Measurements from ENCODE around the gene ASTN2. TPM values are rescaled to one million over a fixed set of nuclear protein-coding genes. Genes with fewer than 3 reads are reported as not detected.

The ASTN2 gene
- polyA plus RNA-seq, 1 donor from 2014 or later: 6.8 TPM

GRCh38 chr9:117425566-117425965 is 10.7 kb upstream of the ASTN2 start:
- TF ChIP-seq EZH2 (IDR thresholded peaks at IDR 0.05; ENCODE audit: borderline replicate concordance, insufficient read depth, low read length, poor library complexity, severe bottlenecking) (no peak), EP300 (conservative IDR thresholded peaks at IDR 0.05; ENCODE audit: poor library complexity, severe bottlenecking) (no peak), MXI1 (conservative IDR thresholded peaks at IDR 0.05; ENCODE audit: poor library complexity, severe bottlenecking) (no peak), TAF1 (IDR thresholded peaks at IDR 0.05; ENCODE audit: low read depth) (no peak), SMC3 (conservative IDR thresholded peaks at IDR 0.05; ENCODE audit: poor library complexity) (no peak), CTCF (IDR thresholded peaks at IDR 0.05; ENCODE audit: poor library complexity, severe bottlenecking) (no peak), REST (IDR thresholded peaks at IDR 0.05; ENCODE audit: borderline replicate concordance) (no peak), POLR2AphosphoS5 (IDR thresholded peaks at IDR 0.05) (no peak), RAD21 (conservative IDR thresholded peaks at IDR 0.05) (no peak)
- Histone ChIP-seq H3F3A (ENCODE audit: insufficient read depth, low read length, poor library complexity, severe bottlenecking) (no peaks in the 10 kb centered on the region), H2AFZ (ENCODE audit: low read depth, low read length) (no peak overlapping the region), H3K27ac (ENCODE audit: low read length) (no peak overlapping the region), H3K27me3 (ENCODE audit: insufficient read depth, low read depth, low read length) (no peaks in the 10 kb centered on the region), H3K4me3 (ENCODE audit: low read length) (no peak overlapping the region), H4K20me1 (ENCODE audit: insufficient read depth) (no peaks in the 10 kb centered on the region), H3K9me2 (ENCODE audit: insufficient read depth, low read length) (no peaks in the 10 kb centered on the region), H3K4me2 (ENCODE audit: low read length) (no peak overlapping the region), H3K9ac (ENCODE audit: low read length) (no peak overlapping the region), H3K36me3 (ENCODE audit: insufficient read depth, low read length) (no peaks in the 10 kb centered on the region), H3K79me2 (replicated peaks; ENCODE audit: insufficient read depth, low read length) (no peaks in the 10 kb centered on the region), H3K9me3 (ENCODE audit: low read length) (no peaks in the 10 kb centered on the region)

- Histone ChIP-seq H3K4me3 (ENCODE audit: low read length) (no peak overlapping the region), H3K36me3 (ENCODE audit: insufficient read depth, low read length) (no peaks in the 10 kb centered on the region), H3K9me3 (ENCODE audit: low read length) (no peaks in the 10 kb centered on the region), H3K9ac (ENCODE audit: low read length) (no peak overlapping the region), H3K9me2 (ENCODE audit: insufficient read depth, low read length) (no peaks in the 10 kb centered on the region), H2AFZ (ENCODE audit: low read depth, low read length) (no peak overlapping the region), H3F3A (ENCODE audit: insufficient read depth, low read length, poor library complexity, severe bottlenecking) (no peaks in the 10 kb centered on the region), H3K27ac (ENCODE audit: low read length) (no peak overlapping the region), H4K20me1 (ENCODE audit: insufficient read depth) (no peaks in the 10 kb centered on the region), H3K4me2 (ENCODE audit: low read length) (no peak overlapping the region), H3K27me3 (ENCODE audit: insufficient read depth, low read depth, low read length) (no peaks in the 10 kb centered on the region), H3K79me2 (replicated peaks; ENCODE audit: insufficient read depth, low read length) (no peaks in the 10 kb centered on the region)
- no peak for TF ChIP-seq EZH2 (IDR thresholded peaks at IDR 0.05; ENCODE audit: borderline replicate concordance, insufficient read depth, low read length, poor library complexity, severe bottlenecking)
- no peak for TF ChIP-seq POLR2AphosphoS5 (IDR thresholded peaks at IDR 0.05)
- TF ChIP-seq MXI1 (conservative IDR thresholded peaks at IDR 0.05; ENCODE audit: poor library complexity, severe bottlenecking): no peak
- no peak for TF ChIP-seq CTCF (IDR thresholded peaks at IDR 0.05; ENCODE audit: poor library complexity, severe bottlenecking)
- no peak for TF ChIP-seq TAF1 (IDR thresholded peaks at IDR 0.05; ENCODE audit: low read depth)
- no peak for TF ChIP-seq SMC3 (conservative IDR thresholded peaks at IDR 0.05; ENCODE audit: poor library complexity)
- TF ChIP-seq RAD21 (conservative IDR thresholded peaks at IDR 0.05): no peak
- no peak for TF ChIP-seq REST (IDR thresholded peaks at IDR 0.05; ENCODE audit: borderline replicate concordance)
- TF ChIP-seq EP300 (conservative IDR thresholded peaks at IDR 0.05; ENCODE audit: poor library complexity, severe bottlenecking): no peak
Measured at GRCh38 chr9:117424291-117424690, 9.4 kb upstream of the ASTN2 start.
